SK-N-SH (cell line): ENCODE data around the gene EVPL. TPM values are rescaled to one million over a fixed set of nuclear protein-coding genes. Genes with fewer than 3 reads are reported as not detected.

Source experiments
- CTCF ChIA-PET: fragments of 300-600, 350-600 bp; formaldehyde crosslinking; extraction: SDS; loops from one replicate; lab custom pipeline; 2021; lab: Yijun Ruan, JAX
- POLR2A ChIA-PET: fragments of 350-600 bp; sonication (Branson Sonifier 250); formaldehyde crosslinking; extraction: SDS; loops from one replicate; lab custom pipeline; 2020; ENCODE audit warnings: antibody characterized with exemption, inconsistent platforms; lab: Yijun Ruan, JAX
- DNase-seq: peaks from one replicate; pipeline ENCODE4 v3.0.0; 2012
- H2AFZ ChIP-seq: fragments of 200-600 bp; sonication (generic); 2 replicates; pipeline ENCODE4 v1.8.1; 2016; ENCODE audit warnings: antibody characterized with exemption, mild to moderate bottlenecking, low read depth
- H3F3A ChIP-seq: fragments of 200-600 bp; sonication (generic); replicated peaks from 2 replicates; pipeline ENCODE3; 2016; ENCODE audit warnings: antibody characterized with exemption, mild to moderate bottlenecking; ENCODE audit not compliant: insufficient read depth
- H3K27ac ChIP-seq, 2 experiments: fragments of 200-500 bp in 1 of 2; fragments of 200-600 bp in 1 of 2; sonication (Bioruptor generic) in 1 of 2; sonication (generic), shearing (Covaris generic) in 1 of 2; 2 replicates each; pipeline versions ENCODE4 v1.5.1 to v1.6.1; 2014 to 2016; ENCODE audit warnings: low read depth in 2 of 2, inconsistent platforms in 1 of 2, low read length in 1 of 2, mild to moderate bottlenecking in 1 of 2, mixed read lengths in 1 of 2
- H3K27me3 ChIP-seq: fragments of 200-600 bp; sonication (generic), shearing (Covaris generic); 2 replicates; pipeline ENCODE4 v1.6.1; 2016; ENCODE audit warnings: mixed run types; ENCODE audit not compliant: insufficient read depth
- H3K36me3 ChIP-seq, 2 experiments: fragments of 200-500 bp in 1 of 2; fragments of 200-600 bp in 1 of 2; sonication (Bioruptor generic) in 1 of 2; sonication (generic) in 1 of 2; replicated peaks in 1 of 2; 2 replicates each; pipeline versions ENCODE3 to v1.5.1; 2014 to 2016; ENCODE audit warnings: low read length in 1 of 2, mild to moderate bottlenecking in 1 of 2; ENCODE audit not compliant: insufficient read depth in 2 of 2, control insufficient read depth in 1 of 2
- H3K4me1 ChIP-seq, 2 experiments: fragments of 200-500 bp in 1 of 2; fragments of 200-600 bp in 1 of 2; sonication (Bioruptor generic) in 1 of 2; sonication (generic), shearing (Covaris generic) in 1 of 2; 2 replicates each; pipeline versions ENCODE4 v1.5.1 to v1.6.1; 2014 to 2016; ENCODE audit warnings: low read depth in 1 of 2, low read length in 1 of 2, mixed run types in 1 of 2; ENCODE audit not compliant: insufficient read depth in 2 of 2, control insufficient read depth in 1 of 2
- H3K4me2 ChIP-seq: fragments of 200-600 bp; sonication (generic), shearing (Covaris generic); 2 replicates; pipeline ENCODE4 v1.6.1; 2017; ENCODE audit warnings: mixed run types
- H3K4me3 ChIP-seq, 2 experiments: fragments of 200-500 bp in 1 of 2; fragments of 200-600 bp in 1 of 2; sonication (Bioruptor generic) in 1 of 2; sonication (generic), shearing (Covaris generic) in 1 of 2; 2 replicates each; pipeline versions ENCODE4 v1.5.1 to v1.8.1; 2014 to 2016; ENCODE audit warnings: low read depth in 2 of 2, inconsistent platforms in 1 of 2, low read length in 1 of 2, mild to moderate bottlenecking in 1 of 2, mixed read lengths in 1 of 2, moderate library complexity in 1 of 2
- H3K79me2 ChIP-seq: fragments of 200-600 bp; sonication (generic); 2 replicates; pipeline ENCODE4 v1.8.1; 2017; ENCODE audit warnings: mild to moderate bottlenecking; ENCODE audit not compliant: insufficient read depth
- H3K9ac ChIP-seq: fragments of 200-600 bp; sonication (generic); 2 replicates; pipeline ENCODE4 v1.6.1; 2017; ENCODE audit warnings: mixed run types
- H3K9me2 ChIP-seq: fragments of 200-600 bp; sonication (generic); 2 replicates; pipeline ENCODE4 v1.6.1; 2017; ENCODE audit warnings: mixed run types
- H3K9me3 ChIP-seq: fragments of 200-600 bp; sonication (generic); 2 replicates; pipeline ENCODE4 v1.6.1; 2017; ENCODE audit warnings: mixed run types, mild to moderate bottlenecking, moderate library complexity
- H4K20me1 ChIP-seq: fragments of 200-600 bp; sonication (generic); 2 replicates; pipeline ENCODE4 v1.6.1; 2017; ENCODE audit warnings: mild to moderate bottlenecking, mixed run types; ENCODE audit not compliant: insufficient read depth
- ELF1 ChIP-seq: IDR thresholded peaks from 2 replicates; pipeline ENCODE4 v1.4.0; 2012
- EZH2phosphoT487 ChIP-seq: fragments of 200-600 bp; sonication (generic); IDR thresholded peaks from 2 replicates; pipeline ENCODE4 v1.6.1; 2017; ENCODE audit warnings: low read depth, mixed run types, mild to moderate bottlenecking, antibody characterized with exemption, moderate library complexity, borderline replicate concordance
- JUND ChIP-seq: IDR thresholded peaks from 2 replicates; pipeline ENCODE4 v1.4.0; 2012
- MXI1 ChIP-seq: IDR thresholded peaks from 2 replicates; pipeline ENCODE4 v1.6.1; 2012; ENCODE audit warnings: mild to moderate bottlenecking, low read depth, low read length, improper control_type of control experiment
- PBX3 ChIP-seq: IDR thresholded peaks from 2 replicates; pipeline ENCODE4; 2012
- RAD21 ChIP-seq: IDR thresholded peaks from 2 replicates; pipeline ENCODE4 v1.6.1; 2012; ENCODE audit warnings: mild to moderate bottlenecking, low read length
- SIN3A ChIP-seq: IDR thresholded peaks from 2 replicates; pipeline ENCODE4 v1.6.1; 2012; ENCODE audit warnings: low read depth, mild to moderate bottlenecking, low read length, moderate library complexity, borderline replicate concordance
- TAF1 ChIP-seq: IDR thresholded peaks from 2 replicates; pipeline ENCODE4 v1.6.1; 2012; ENCODE audit warnings: low read depth, mild to moderate bottlenecking, low read length, moderate library complexity, borderline replicate concordance
- TEAD4 ChIP-seq: IDR thresholded peaks from 2 replicates; pipeline ENCODE4 v1.4.0; 2012; ENCODE audit warnings: mild to moderate bottlenecking, borderline replicate concordance; ENCODE audit not compliant: insufficient read depth
- YY1 ChIP-seq: IDR thresholded peaks from 2 replicates; pipeline ENCODE4 v1.4.0; 2012; ENCODE audit warnings: low read depth, mild to moderate bottlenecking
- WGBS: methylation state at CpG from one replicate; pipeline ENCODE4 v1.1.6; 2017; ENCODE audit warnings: low lambda C conversion rate; 5-methylcytosine and 5-hydroxymethylcytosine counted together
- polyA plus RNA-seq, 3 experiments: library from polyadenylated mRNA; depleted of rRNA; stranded (reverse); fragments of >200 nt; gene quantifications; 2 replicates each; pipeline ENCODE4 v1.2.3, GENCODE V29; 2012
- TF ChIP-seq, protein P1 (sequence below): IDR thresholded peaks from 2 replicates; pipeline ENCODE4 v1.6.1; 2012; ENCODE audit warnings: mild to moderate bottlenecking, low read depth, low read length, moderate library complexity

EVPL gene
- polyA plus RNA-seq (2012; rRNA removed): 0.15 and 0.23 TPM in 2 replicates
- 0.09 and 0.16 TPM in 2 replicates for polyA plus RNA-seq (2012; cell fraction: cytosol; rRNA removed)
- polyA plus RNA-seq (2012; cell fraction: nucleus; rRNA removed): 0.26 and 0.42 TPM in 2 replicates

DNA sequence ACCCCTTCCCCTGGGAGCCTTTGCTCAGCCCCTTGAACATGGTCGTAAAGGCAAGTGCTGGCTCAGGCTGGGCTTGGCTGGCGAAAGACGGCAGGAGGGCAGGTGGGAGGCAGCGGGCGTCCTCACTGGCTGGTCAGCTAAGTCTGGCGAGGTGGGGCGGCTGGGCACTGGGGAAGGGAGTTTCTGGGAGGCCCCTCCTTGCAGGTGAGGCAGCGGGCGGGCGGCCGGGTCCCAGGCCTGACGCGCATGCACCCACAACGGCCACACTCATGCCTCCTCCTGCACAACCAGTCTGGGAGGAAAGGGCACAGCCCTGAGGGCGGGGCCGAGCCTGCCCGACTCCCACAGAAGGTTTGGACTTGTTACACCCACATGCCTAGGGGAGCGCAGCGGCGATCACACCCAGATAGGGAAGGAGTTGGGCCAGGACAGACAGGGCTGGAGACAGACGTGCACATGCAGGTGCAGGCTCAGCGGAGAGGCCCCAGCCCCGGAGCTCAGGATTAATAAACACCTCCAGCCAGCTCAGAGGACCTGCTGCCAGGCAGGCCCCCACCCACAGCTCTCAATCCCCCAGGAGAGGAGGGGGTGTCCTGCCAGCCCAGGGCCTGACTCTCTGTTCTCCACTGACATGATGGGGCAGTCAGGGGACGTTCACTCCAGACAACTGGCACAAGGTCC, at the start of gene EVPL:
Gene EVPL, minus strand, starts transcription at position 148 of the 681 bp plus-strand sequence. Its CDS starts 108 bp downstream, at position 40.
- POLR2A ChIA-PET: interaction anchor here (0.6 kb wide), 1 partner anchor 9 kb away, joined by 7 read pairs; no protein-coding TSS in a partner anchor
- CTCF ChIA-PET: interaction anchor here (1.1 to 13.5 kb wide), 4 partner anchors 10 to 252 kb away, joined by 3 to 133 read pairs (median 4); no protein-coding TSS in a partner anchor
- H3K4me1 ChIP-seq: peaks cover 9 to 13% of the 10 kb centered on the region in 2 experiments; a peak in 3 of 4 replicates
- DNase-seq: no peak
- no peak within 1 kb of the TSS for H3K4me3 ChIP-seq
- H3F3A ChIP-seq: peaks cover 9% of the 10 kb centered on the region
- TF ChIP-seq SIN3A: no peak
- TF ChIP-seq, protein P1, sequence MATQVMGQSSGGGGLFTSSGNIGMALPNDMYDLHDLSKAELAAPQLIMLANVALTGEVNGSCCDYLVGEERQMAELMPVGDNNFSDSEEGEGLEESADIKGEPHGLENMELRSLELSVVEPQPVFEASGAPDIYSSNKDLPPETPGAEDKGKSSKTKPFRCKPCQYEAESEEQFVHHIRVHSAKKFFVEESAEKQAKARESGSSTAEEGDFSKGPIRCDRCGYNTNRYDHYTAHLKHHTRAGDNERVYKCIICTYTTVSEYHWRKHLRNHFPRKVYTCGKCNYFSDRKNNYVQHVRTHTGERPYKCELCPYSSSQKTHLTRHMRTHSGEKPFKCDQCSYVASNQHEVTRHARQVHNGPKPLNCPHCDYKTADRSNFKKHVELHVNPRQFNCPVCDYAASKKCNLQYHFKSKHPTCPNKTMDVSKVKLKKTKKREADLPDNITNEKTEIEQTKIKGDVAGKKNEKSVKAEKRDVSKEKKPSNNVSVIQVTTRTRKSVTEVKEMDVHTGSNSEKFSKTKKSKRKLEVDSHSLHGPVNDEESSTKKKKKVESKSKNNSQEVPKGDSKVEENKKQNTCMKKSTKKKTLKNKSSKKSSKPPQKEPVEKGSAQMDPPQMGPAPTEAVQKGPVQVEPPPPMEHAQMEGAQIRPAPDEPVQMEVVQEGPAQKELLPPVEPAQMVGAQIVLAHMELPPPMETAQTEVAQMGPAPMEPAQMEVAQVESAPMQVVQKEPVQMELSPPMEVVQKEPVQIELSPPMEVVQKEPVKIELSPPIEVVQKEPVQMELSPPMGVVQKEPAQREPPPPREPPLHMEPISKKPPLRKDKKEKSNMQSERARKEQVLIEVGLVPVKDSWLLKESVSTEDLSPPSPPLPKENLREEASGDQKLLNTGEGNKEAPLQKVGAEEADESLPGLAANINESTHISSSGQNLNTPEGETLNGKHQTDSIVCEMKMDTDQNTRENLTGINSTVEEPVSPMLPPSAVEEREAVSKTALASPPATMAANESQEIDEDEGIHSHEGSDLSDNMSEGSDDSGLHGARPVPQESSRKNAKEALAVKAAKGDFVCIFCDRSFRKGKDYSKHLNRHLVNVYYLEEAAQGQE: no peak
- TF ChIP-seq TEAD4: no peak
- no peak for TF ChIP-seq ELF1
- no peak for TF ChIP-seq TAF1
- TF ChIP-seq RAD21: no peak
- no peak for TF ChIP-seq YY1
- TF ChIP-seq PBX3: no peak
- no peak for TF ChIP-seq MXI1
- TF ChIP-seq JUND: no peak
- no peak for TF ChIP-seq EZH2phosphoT487
- no peak within 1 kb of the TSS for H3K27ac ChIP-seq
- no peak within 1 kb of the TSS for H3K4me2 ChIP-seq
- H3K36me3 ChIP-seq: no peaks in the 10 kb centered on the region
- no peaks in the 10 kb centered on the region for H3K9me3 ChIP-seq
- H3K9ac ChIP-seq: no peak within 1 kb of the TSS
- H3K79me2 ChIP-seq: no peaks in the 10 kb centered on the region
- H3K27me3 ChIP-seq: no peaks in the 10 kb centered on the region
- no peak within 1 kb of the TSS for H2AFZ ChIP-seq
- whole genome bisulfite sequencing: 89% methylated on average over 23 of the region's 24 CpGs
- H4K20me1 ChIP-seq: no peaks in the 10 kb centered on the region
- H3K9me2 ChIP-seq: no peaks in the 10 kb centered on the region
